H9 (cell line): ENCODE data around the gene COQ10B. TPM values are rescaled to one million over a fixed set of nuclear protein-coding genes. Genes with fewer than 3 reads are reported as not detected.

Source experiments
- DNase-seq: peaks from one replicate; pipeline ENCODE4 v3.0.0-alpha.2; 2017
- H2AFZ ChIP-seq: one replicate; pipeline ENCODE4 v1.6.1; 2013; ENCODE audit warnings: mild to moderate bottlenecking, low read length, control low read depth, moderate library complexity
- H2AK5ac ChIP-seq: 2 replicates; pipeline ENCODE4 v1.6.1; 2013; ENCODE audit warnings: low read length, control low read depth, mixed read lengths; ENCODE audit not compliant: insufficient read length
- H2BK120ac ChIP-seq: one replicate; pipeline ENCODE4 v1.6.1; 2013; ENCODE audit warnings: low read depth, mild to moderate bottlenecking, low read length, control low read depth, inconsistent platforms; ENCODE audit not compliant: poor library complexity, severe bottlenecking
- H2BK12ac ChIP-seq: 2 replicates; pipeline ENCODE4 v1.6.1; 2013; ENCODE audit warnings: low read length, control low read depth, mixed read lengths, low read depth; ENCODE audit not compliant: insufficient read length
- H2BK15ac ChIP-seq: 2 replicates; pipeline ENCODE4 v1.6.1; 2013; ENCODE audit warnings: low read depth, low read length, control low read depth
- H2BK20ac ChIP-seq: one replicate; pipeline ENCODE4 v1.6.1; 2013; ENCODE audit warnings: low read depth, mild to moderate bottlenecking, low read length, control low read depth, inconsistent platforms; ENCODE audit not compliant: poor library complexity, severe bottlenecking
- H2BK5ac ChIP-seq: 2 replicates; pipeline ENCODE4 v1.6.1; 2013; ENCODE audit warnings: low read length, control low read depth, mixed read lengths; ENCODE audit not compliant: insufficient read length
- H3K14ac ChIP-seq: 2 replicates; pipeline ENCODE4 v1.6.1; 2013; ENCODE audit warnings: low read length, control low read depth; ENCODE audit not compliant: insufficient read depth
- H3K18ac ChIP-seq: 2 replicates; pipeline ENCODE4 v1.6.1; 2013; ENCODE audit warnings: low read depth, mild to moderate bottlenecking, mixed read lengths, low read length, control low read depth; ENCODE audit not compliant: insufficient read length
- H3K23ac ChIP-seq: 2 replicates; pipeline ENCODE4 v1.6.1; 2013; ENCODE audit warnings: low read length, control low read depth, mixed read lengths, low read depth; ENCODE audit not compliant: insufficient read length
- H3K23me2 ChIP-seq: 2 replicates; pipeline ENCODE4 v1.6.1; 2013; ENCODE audit warnings: low read depth, mild to moderate bottlenecking, mixed read lengths, low read length, control low read depth; ENCODE audit not compliant: insufficient read length, poor library complexity, severe bottlenecking
- H3K27ac ChIP-seq: 2 replicates; pipeline ENCODE4 v1.5.1; 2013; ENCODE audit warnings: low read length, control low read depth, mixed read lengths, low read depth; ENCODE audit not compliant: insufficient read length
- H3K27me3 ChIP-seq: 2 replicates; pipeline ENCODE4 v1.6.1; 2013; ENCODE audit warnings: low read length, control low read depth, inconsistent platforms; ENCODE audit not compliant: insufficient read depth
- H3K4ac ChIP-seq: 2 replicates; pipeline ENCODE4 v1.6.1; 2013; ENCODE audit warnings: low read depth, mild to moderate bottlenecking, control low read depth, inconsistent platforms, low read length, moderate library complexity
- H3K4me1 ChIP-seq: 2 replicates; pipeline ENCODE4 v1.6.1; 2013; ENCODE audit warnings: low read length, control low read depth, inconsistent platforms; ENCODE audit not compliant: insufficient read depth
- H3K4me2 ChIP-seq: 2 replicates; pipeline ENCODE4 v1.6.1; 2013; ENCODE audit warnings: low read length, control low read depth, mixed read lengths; ENCODE audit not compliant: insufficient read length, insufficient read depth
- H3K56ac ChIP-seq: 2 replicates; pipeline ENCODE4 v1.6.1; 2013; ENCODE audit warnings: low read depth, mild to moderate bottlenecking, mixed read lengths, low read length, control low read depth; ENCODE audit not compliant: insufficient read length
- H3K79me1 ChIP-seq: 2 replicates; pipeline ENCODE4 v1.6.1; 2013; ENCODE audit warnings: low read depth, mild to moderate bottlenecking, moderate library complexity, low read length, control low read depth, inconsistent platforms; ENCODE audit not compliant: insufficient read depth, poor library complexity, severe bottlenecking
- H3K79me2 ChIP-seq: 2 replicates; pipeline ENCODE4 v1.6.1; 2013; ENCODE audit warnings: low read length, control low read depth, inconsistent platforms; ENCODE audit not compliant: insufficient read depth
- H3K9ac ChIP-seq: 2 replicates; pipeline ENCODE4 v1.6.1; 2013; ENCODE audit warnings: low read length, control low read depth, mixed read lengths; ENCODE audit not compliant: insufficient read length; ENCODE audit errors: extremely low read depth
- H3K9me3 ChIP-seq: one replicate; pipeline ENCODE4 v1.6.1; 2013; ENCODE audit warnings: low read depth, low read length, inconsistent platforms; ENCODE audit not compliant: control insufficient read depth
- H3T11ph ChIP-seq: one replicate; pipeline ENCODE4 v1.6.1; 2013; ENCODE audit warnings: mild to moderate bottlenecking, low read length, control low read depth, inconsistent platforms
- H4K20me1 ChIP-seq: one replicate; pipeline ENCODE4 v1.6.1; 2013; ENCODE audit not compliant: control insufficient read depth, insufficient read length, insufficient read depth
- H4K5ac ChIP-seq: 2 replicates; pipeline ENCODE4 v1.6.1; 2013; ENCODE audit warnings: low read depth, mild to moderate bottlenecking, mixed read lengths, low read length, control low read depth; ENCODE audit not compliant: insufficient read length
- H4K8ac ChIP-seq: replicated peaks from 2 replicates; pipeline ENCODE4 v1.6.1; 2013; ENCODE audit warnings: low read length, control low read depth, mixed read lengths, low read depth; ENCODE audit not compliant: insufficient read length
- H4K91ac ChIP-seq: 2 replicates; pipeline ENCODE4 v1.6.1; 2013; ENCODE audit warnings: low read depth, mild to moderate bottlenecking, moderate library complexity, mixed read lengths, low read length, control low read depth; ENCODE audit not compliant: insufficient read length
- H3K27ac Mint-ChIP-seq, 3 experiments: 2 replicates in 2 of 3; 3 replicates in 1 of 3; pipeline ENCODE4 v1.8.0; 2020 to 2021; ENCODE audit warnings: mixed read lengths in 3 of 3, mild to moderate bottlenecking in 1 of 3, moderate library complexity in 1 of 3
- H3K27me3 Mint-ChIP-seq: 2 replicates; pipeline ENCODE4 v1.8.0; 2021; ENCODE audit warnings: low read depth, mild to moderate bottlenecking, moderate library complexity, mixed read lengths
- H3K36me3 Mint-ChIP-seq, 3 experiments: 2 replicates in 2 of 3; 3 replicates in 1 of 3; pipeline ENCODE4 v1.8.0; 2020 to 2021; ENCODE audit warnings: low read depth in 3 of 3, mixed read lengths in 3 of 3; ENCODE audit not compliant: insufficient read depth in 1 of 3
- H3K4me1 Mint-ChIP-seq, 2 experiments: 2 replicates each; pipeline ENCODE4 v1.8.0; 2020; ENCODE audit warnings: mixed read lengths in 2 of 2
- H3K4me3 Mint-ChIP-seq, 2 experiments: 2 replicates in 1 of 2; 3 replicates in 1 of 2; pipeline ENCODE4 v1.8.0; 2020 to 2021; ENCODE audit warnings: mild to moderate bottlenecking in 2 of 2, mixed read lengths in 2 of 2, moderate library complexity in 1 of 2
- H3K9me3 Mint-ChIP-seq, 2 experiments: 2 replicates in 1 of 2; 3 replicates in 1 of 2; pipeline ENCODE4 v1.8.0; 2020; ENCODE audit warnings: mild to moderate bottlenecking in 2 of 2, mixed read lengths in 2 of 2, moderate library complexity in 1 of 2
- WGBS: extraction: QIAGEN DNeasy Blood & Tissue Kit; methylation state at CpG from one replicate; pipeline ENCODE4 v1.1.7; 2013; ENCODE audit warnings: missing lambda C conversion rate, low lambda C conversion rate, mixed read lengths; ENCODE audit not compliant: insufficient read length; ENCODE audit errors: extremely low coverage; 5-methylcytosine and 5-hydroxymethylcytosine counted together
- total RNA-seq: library from RNA; stranded (reverse); gene quantifications from 2 replicates; pipeline ENCODE4 v1.2.1, GENCODE V29; 2021
- TF ChIP-seq, protein P1 (sequence below): fragments of 200-600 bp; sonication (generic); conservative IDR thresholded peaks from 3 replicates; pipeline ENCODE4 v1.8.0; 2021; ENCODE audit warnings: antibody characterized with exemption, mild to moderate bottlenecking

The COQ10B gene
- total RNA-seq, 1 experiment from 2014 or later, result 16.2 TPM

DNA sequence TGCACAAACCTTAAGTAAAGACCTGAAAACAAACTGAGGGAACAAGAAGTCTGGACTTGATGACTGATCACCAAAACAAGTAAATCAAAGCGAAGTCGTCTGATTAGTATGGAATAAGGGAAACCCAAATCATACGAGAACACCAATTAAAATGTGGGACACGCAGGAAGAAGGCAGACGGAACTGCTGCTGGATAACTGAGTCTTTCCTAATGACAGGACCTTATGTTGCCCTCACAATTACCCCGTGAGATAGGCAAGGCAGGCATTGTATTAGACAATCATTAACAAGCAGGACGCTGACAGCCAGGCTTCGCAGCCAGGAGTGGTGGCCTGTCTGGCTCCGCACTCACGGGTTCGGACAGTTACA is 614 bp upstream of the COQ10B start:
- Histone ChIP-seq H2BK120ac (no peak overlapping the region), H4K5ac (no peak overlapping the region), H4K91ac (no peak overlapping the region), H2BK12ac (no peak overlapping the region), H2BK20ac (no peak overlapping the region), H3K56ac (no peak overlapping the region), H3T11ph (no peak overlapping the region), H3K27ac (no peak overlapping the region), H3K4me1 (no peaks in the 10 kb centered on the region), H2AK5ac (no peak overlapping the region), H3K14ac (no peak overlapping the region), H2AFZ (no peak overlapping the region), H3K23ac (no peak overlapping the region), H2BK15ac (no peak overlapping the region), H3K79me1 (no peaks in the 10 kb centered on the region), H4K8ac (no peak overlapping the region), H2BK5ac (no peak overlapping the region), H3K9me3 (no peaks in the 10 kb centered on the region), H3K9ac (peak overlapping the region; percentile 35), H3K4ac (no peak overlapping the region), H3K79me2 (peaks cover 19% of the 10 kb centered on the region; the same call in 1 of the 2 replicates), H3K18ac (no peak overlapping the region), H3K27me3 (no peaks in the 10 kb centered on the region), H3K4me2 (peak overlapping the region; percentile 81), H3K23me2 (no peaks in the 10 kb centered on the region), H4K20me1 (no peaks in the 10 kb centered on the region)
- Mint-ChIP-seq H3K4me1 (peaks cover 12 to 16% of the 10 kb centered on the region in 2 experiments), H3K4me3 (peak overlapping the region; percentile 96 to 100), H3K36me3 (peaks cover 0 to 2% (median 0%) of the 10 kb centered on the region in 3 experiments; a peak in 2 of 7 replicates), H3K27ac (peak overlapping the region; percentile 13 to 87 (median 79); a peak in 3 of 7 replicates), H3K27me3 (no peaks in the 10 kb centered on the region), H3K9me3 (peaks cover 0 to 3% of the 10 kb centered on the region in 2 experiments; a peak in 2 of 5 replicates)
- TF ChIP-seq, protein P1, sequence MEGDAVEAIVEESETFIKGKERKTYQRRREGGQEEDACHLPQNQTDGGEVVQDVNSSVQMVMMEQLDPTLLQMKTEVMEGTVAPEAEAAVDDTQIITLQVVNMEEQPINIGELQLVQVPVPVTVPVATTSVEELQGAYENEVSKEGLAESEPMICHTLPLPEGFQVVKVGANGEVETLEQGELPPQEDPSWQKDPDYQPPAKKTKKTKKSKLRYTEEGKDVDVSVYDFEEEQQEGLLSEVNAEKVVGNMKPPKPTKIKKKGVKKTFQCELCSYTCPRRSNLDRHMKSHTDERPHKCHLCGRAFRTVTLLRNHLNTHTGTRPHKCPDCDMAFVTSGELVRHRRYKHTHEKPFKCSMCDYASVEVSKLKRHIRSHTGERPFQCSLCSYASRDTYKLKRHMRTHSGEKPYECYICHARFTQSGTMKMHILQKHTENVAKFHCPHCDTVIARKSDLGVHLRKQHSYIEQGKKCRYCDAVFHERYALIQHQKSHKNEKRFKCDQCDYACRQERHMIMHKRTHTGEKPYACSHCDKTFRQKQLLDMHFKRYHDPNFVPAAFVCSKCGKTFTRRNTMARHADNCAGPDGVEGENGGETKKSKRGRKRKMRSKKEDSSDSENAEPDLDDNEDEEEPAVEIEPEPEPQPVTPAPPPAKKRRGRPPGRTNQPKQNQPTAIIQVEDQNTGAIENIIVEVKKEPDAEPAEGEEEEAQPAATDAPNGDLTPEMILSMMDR, result no peak
- no CpG with 5 or more reads among the region's 11 CpGs for WGBS
- DNase-seq, result no peak
